NCI-H2227 (cell line): ENCODE measurements around the gene GJA4.

Experiments
- DNase-seq: peaks from one replicate; lab custom pipeline; 2025; ENCODE audit not compliant: unreplicated experiment; lab: John Stamatoyannopoulos, UW

Gene GJA4

GRCh38 chr1:34829250-34829649 is 36.5 kb downstream of the GJA4 start:
- DNase-seq, result no peak

GRCh38 chr1:34831721-34832246 is 39.0 kb downstream of the GJA4 start:
- DNase-seq, result no peak

GRCh38 chr1:34833711-34834110 is 40.9 kb downstream of the GJA4 start:
- no peak for DNase-seq

- DNase-seq, result no peak
Measured at GRCh38 chr1:34839526-34840305, 46.9 kb downstream of the GJA4 start.

GRCh38 chr1:34840426-34840825 is 47.6 kb downstream of the GJA4 start:
- DNase-seq, result no peak

GRCh38 chr1:34842073-34842472 is 49.3 kb downstream of the GJA4 start:
- no peak for DNase-seq

GRCh38 chr1:34842952-34843371 is 50.2 kb downstream of the GJA4 start:
- DNase-seq, result no peak

- DNase-seq, result no peak
Measured at GRCh38 chr1:34843392-34844251, 50.8 kb downstream of the GJA4 start.

GRCh38 chr1:34844252-34844634 is 51.4 kb downstream of the GJA4 start:
- no peak for DNase-seq
